ENCODE results near the gene CDS2. TPM values are rescaled to one million over a fixed set of nuclear protein-coding genes. Genes with fewer than 3 reads are reported as not detected.
A peak's percentile ranks its signal among the peaks of the same experiment; 100 is the strongest.

Gene CDS2
- total RNA-seq, 2 experiments from 2014 or later, result 16.6 to 42.8 TPM

GRCh38 chr20:5189917-5190316 is 63.1 kb downstream of the CDS2 start:
- intact Hi-C loops (cut with micrococcal nuclease; ENCODE audit: unreplicated experiment), result loop anchor here (5.0 to 10.0 kb wide), 2 partner anchors 235 to 583 kb away; no protein-coding TSS in a partner anchor
- Histone ChIP-seq H3K4me1 (ENCODE audit: insufficient read depth, low read length, poor library complexity, severe bottlenecking) (peaks cover 31% of the 10 kb centered on the region), H3K27ac (ENCODE audit: low read depth, low read length, poor library complexity, severe bottlenecking) (no peak overlapping the region), H3K36me3 (ENCODE audit: insufficient read depth, low read length) (peaks cover 38% of the 10 kb centered on the region; the same call in 1 of the 2 replicates), H3K4me3 (ENCODE audit: low read depth, low read length, poor library complexity, severe bottlenecking) (no peak overlapping the region), H3K9me3 (ENCODE audit: low read length) (no peaks in the 10 kb centered on the region), H2AFZ (ENCODE audit: low read length) (no peak overlapping the region), H3K79me2 (ENCODE audit: insufficient read depth, low read depth, low read length) (no peaks in the 10 kb centered on the region), H4K20me1 (ENCODE audit: insufficient read depth, low read length) (no peaks in the 10 kb centered on the region), H3K9me2 (ENCODE audit: insufficient read depth, low read length) (no peaks in the 10 kb centered on the region), H3K4me2 (ENCODE audit: low read length) (no peak overlapping the region)
- CTCF ChIA-PET (ENCODE audit: unreplicated experiment), result interaction anchor here (0.7 kb wide), 1 partner anchor 63 kb away, joined by 3 read pairs; the partner anchor contains the start of gene CDS2
- TF ChIP-seq EZH2phosphoT487 (IDR thresholded peaks at IDR 0.05; ENCODE audit: borderline replicate concordance, low read depth, low read length), result no peak
- TF ChIP-seq, protein P1, sequence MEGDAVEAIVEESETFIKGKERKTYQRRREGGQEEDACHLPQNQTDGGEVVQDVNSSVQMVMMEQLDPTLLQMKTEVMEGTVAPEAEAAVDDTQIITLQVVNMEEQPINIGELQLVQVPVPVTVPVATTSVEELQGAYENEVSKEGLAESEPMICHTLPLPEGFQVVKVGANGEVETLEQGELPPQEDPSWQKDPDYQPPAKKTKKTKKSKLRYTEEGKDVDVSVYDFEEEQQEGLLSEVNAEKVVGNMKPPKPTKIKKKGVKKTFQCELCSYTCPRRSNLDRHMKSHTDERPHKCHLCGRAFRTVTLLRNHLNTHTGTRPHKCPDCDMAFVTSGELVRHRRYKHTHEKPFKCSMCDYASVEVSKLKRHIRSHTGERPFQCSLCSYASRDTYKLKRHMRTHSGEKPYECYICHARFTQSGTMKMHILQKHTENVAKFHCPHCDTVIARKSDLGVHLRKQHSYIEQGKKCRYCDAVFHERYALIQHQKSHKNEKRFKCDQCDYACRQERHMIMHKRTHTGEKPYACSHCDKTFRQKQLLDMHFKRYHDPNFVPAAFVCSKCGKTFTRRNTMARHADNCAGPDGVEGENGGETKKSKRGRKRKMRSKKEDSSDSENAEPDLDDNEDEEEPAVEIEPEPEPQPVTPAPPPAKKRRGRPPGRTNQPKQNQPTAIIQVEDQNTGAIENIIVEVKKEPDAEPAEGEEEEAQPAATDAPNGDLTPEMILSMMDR (conservative IDR thresholded peaks at IDR 0.05; ENCODE audit: low read length), result no peak
- BruUV-seq (replicated peaks), result no TSS peak
- DNase-seq (ENCODE audit: low spot score), result no peak
- POLR2A ChIA-PET, result interaction anchor here (0.6 to 1.3 kb wide), 4 partner anchors 21 to 63 kb away, joined by 3 to 5 read pairs (median 4); partner anchors contain the start of gene CDS2

GRCh38 chr20:5190444-5190843 is 63.6 kb downstream of the CDS2 start:
- Histone ChIP-seq H3K9me3 (ENCODE audit: low read length) (no peaks in the 10 kb centered on the region), H3K4me2 (ENCODE audit: low read length) (no peak overlapping the region), H3K27ac (ENCODE audit: low read depth, low read length, poor library complexity, severe bottlenecking) (no peak overlapping the region), H2AFZ (ENCODE audit: low read length) (no peak overlapping the region), H3K4me1 (ENCODE audit: insufficient read depth, low read length, poor library complexity, severe bottlenecking) (peaks cover 31% of the 10 kb centered on the region), H3K79me2 (ENCODE audit: insufficient read depth, low read depth, low read length) (no peaks in the 10 kb centered on the region), H4K20me1 (ENCODE audit: insufficient read depth, low read length) (no peaks in the 10 kb centered on the region), H3K36me3 (ENCODE audit: insufficient read depth, low read length) (peaks cover 38% of the 10 kb centered on the region; the same call in 1 of the 2 replicates), H3K4me3 (ENCODE audit: low read depth, low read length, poor library complexity, severe bottlenecking) (no peak overlapping the region), H3K9me2 (ENCODE audit: insufficient read depth, low read length) (no peaks in the 10 kb centered on the region)
- intact Hi-C loops (cut with micrococcal nuclease; ENCODE audit: unreplicated experiment), result loop anchor here (5.0 to 10.0 kb wide), 2 partner anchors 236 to 583 kb away; no protein-coding TSS in a partner anchor
- TSS peak; percentile 8 for BruUV-seq (replicated peaks)
- TF ChIP-seq, protein P1 (conservative IDR thresholded peaks at IDR 0.05; ENCODE audit: low read length), result no peak
- no peak for TF ChIP-seq EZH2phosphoT487 (IDR thresholded peaks at IDR 0.05; ENCODE audit: borderline replicate concordance, low read depth, low read length)
- DNase-seq (ENCODE audit: low spot score), result no peak
- ChIA-PET POLR2A (interaction anchor here (0.6 to 1.3 kb wide), 3 partner anchors 21 to 64 kb away, joined by 3 to 5 read pairs (median 4); partner anchors contain the start of gene CDS2), CTCF (ENCODE audit: unreplicated experiment) (no interaction called here)

All from OCI-LY7 (cell line).